Tongue (tissue), 2 donors: Measurements from ENCODE around the gene PTPN5. TPM values are rescaled to one million over a fixed set of nuclear protein-coding genes. Genes with fewer than 3 reads are reported as not detected.

ENCODE experiments used
- DNase-seq: peaks from one replicate; pipeline ENCODE4 v3.0.0-alpha.2; 2015
- total RNA-seq: library from RNA; depleted of rRNA; stranded (reverse); fragments of >200 nt; gene quantifications from one replicate; pipeline ENCODE4 v1.2.3, GENCODE V29; 2014

The PTPN5 gene
- total RNA-seq, 1 donor from 2014 or later: 0.62 TPM

DNA sequence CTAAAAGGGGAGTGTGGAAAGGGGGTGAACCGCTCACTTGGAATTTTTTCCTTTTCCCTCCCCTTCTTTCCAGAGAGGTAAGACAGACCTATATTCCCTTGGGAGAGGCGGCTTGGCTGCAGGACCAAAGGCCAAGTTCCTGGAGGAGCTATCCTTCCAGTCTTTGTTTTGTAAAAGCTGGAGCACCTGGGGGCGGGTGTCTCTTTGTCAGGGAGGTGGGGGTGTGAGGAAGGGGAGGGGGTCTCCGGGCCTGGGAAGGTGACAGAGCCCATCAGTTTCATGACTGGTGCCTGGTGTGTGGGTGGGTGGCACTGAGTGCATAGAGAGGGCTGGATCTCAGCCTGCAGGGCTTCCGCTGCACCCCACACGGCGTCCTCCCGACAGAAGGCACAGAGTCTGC, 18.5 kb downstream of the PTPN5 start:
- no peak for DNase-seq

DNA sequence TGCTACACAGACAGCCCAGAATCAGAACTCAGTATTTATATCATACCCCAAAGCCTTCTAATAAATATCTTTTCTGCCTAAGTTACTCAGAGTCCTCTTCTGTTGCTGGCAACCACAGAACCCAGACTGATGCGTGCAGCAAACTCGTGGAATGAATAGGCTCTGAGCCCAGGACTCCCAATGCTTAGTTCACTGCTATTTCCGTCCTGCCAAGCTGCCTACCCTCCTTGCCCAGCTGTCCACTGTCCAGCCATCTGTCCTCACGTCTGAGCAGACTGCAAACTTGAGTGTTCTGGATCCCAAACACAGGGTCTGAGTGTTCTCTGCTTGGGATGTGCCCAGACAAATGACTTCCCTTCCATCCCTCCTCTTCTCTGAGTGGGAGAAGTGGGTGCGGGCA, 19.4 kb downstream of the PTPN5 start:
- peak; percentile 32 for DNase-seq

GRCh38 chr11:18771266-18772035, 20.1 kb downstream of the PTPN5 start:
- no peak for DNase-seq

GRCh38 chr11:18770479-18771125, 21.0 kb downstream of the PTPN5 start:
- no peak for DNase-seq

DNA sequence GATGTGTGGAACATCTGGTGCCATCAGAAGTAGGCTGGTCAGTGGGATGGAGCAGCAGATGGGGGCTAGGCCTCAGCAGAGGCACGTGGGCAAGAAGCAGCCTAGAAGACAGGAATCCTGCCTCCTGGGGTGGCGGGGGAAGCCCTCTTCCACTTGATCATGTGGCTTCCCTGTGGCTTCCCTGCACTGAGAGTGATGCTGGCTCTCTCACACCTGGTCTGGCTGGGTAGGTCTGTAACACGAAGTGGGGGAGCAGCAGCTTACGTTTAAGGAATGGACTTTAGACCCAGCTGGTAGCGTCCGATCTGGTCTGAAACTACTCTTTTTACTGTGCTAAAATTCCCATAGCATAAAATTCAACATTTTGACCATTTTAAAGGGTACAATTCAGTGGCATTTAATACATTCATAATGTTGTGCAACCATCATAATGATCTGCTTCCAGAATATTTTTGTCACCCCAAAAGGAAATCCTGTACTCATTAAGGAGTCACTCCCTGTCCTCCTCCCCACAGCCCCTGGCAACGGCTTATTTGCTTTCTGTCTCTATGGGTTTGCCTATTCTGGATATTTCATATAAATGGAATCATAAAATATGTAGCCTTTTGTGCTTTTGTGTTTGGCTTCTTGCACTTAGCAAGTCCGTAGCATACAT, 21.7 kb downstream of the PTPN5 start:
- DNase-seq: no peak

DNA sequence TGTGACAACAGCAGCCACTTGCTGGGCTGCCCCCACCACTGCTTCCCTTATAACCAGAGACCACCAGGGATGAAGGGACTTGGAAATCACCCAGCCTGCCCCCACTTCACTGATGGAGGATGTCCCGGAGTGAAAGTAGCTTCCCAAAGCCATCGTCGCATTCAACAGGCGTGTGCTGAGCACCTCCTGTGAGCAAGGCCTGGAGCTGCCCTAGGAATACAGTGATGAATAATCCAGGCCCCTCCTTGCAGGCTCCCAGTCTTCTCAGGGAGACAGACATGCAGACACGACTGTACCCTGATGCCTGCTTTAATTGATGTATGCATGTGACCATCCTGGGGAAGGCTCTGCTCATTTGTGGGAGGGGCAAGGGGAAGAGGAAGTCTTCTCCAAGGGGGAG, 22.6 kb downstream of the PTPN5 start:
- no peak for DNase-seq

DNA sequence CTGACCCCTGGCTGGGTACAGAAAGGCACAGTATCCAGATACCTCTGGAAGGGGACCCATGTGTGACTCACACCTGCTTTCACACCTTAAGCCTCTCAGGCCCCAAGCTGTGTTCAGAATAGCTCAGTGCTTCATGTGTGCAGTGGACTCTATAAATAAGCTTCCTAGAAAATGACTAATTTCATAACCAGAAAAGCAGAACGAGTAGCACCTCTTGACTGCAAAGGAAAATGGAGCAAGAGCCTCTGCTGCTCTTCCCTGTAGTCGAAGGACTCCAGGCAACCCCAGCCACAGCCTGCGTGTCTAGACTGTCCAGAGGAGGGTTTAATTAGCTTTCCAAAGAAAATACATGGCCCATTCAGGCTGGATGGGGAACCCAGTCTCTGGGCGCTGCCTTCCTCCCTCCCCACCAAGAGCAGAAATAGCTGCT, 23.1 kb downstream of the PTPN5 start:
- no peak for DNase-seq

DNA sequence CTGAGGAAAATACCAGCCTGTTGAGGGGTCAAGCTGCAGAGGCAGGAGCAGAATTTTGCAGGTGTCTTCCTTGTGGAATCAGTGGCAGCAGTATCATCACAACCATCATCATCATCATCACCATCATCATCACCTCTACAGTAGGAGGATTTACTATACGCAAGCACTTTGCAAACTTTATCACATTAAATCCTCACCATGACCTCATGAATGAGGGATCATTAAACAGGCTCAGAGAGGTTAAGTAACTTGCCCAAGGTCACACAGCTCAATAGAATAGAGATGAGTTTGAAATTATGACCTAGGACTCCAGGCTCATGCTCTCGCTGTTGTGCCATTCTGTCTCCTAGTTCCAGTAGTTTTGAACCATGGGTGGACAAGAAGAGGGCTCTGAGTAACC, 25.6 kb downstream of the PTPN5 start:
- DNase-seq: no peak

DNA sequence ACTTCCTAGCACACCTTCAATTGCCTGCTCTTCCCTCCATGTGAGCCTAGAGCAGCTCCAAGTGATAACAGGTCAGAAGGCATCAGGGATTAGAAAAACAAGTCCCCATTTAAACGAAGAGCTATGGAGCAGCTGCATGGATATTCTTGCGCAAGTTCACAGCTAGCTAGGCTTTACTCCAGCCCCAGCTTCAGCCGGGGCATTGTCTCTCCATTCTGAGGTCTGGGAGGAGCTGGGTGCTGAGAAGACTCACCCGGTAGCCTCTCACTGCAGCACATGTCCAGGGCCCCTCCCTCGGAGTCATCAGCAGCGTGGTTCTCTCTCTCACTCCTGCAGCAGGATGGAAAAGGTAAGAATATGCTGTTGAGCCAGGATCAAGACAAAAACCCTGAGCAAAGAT, 26.0 kb downstream of the PTPN5 start:
- no peak for DNase-seq

DNA sequence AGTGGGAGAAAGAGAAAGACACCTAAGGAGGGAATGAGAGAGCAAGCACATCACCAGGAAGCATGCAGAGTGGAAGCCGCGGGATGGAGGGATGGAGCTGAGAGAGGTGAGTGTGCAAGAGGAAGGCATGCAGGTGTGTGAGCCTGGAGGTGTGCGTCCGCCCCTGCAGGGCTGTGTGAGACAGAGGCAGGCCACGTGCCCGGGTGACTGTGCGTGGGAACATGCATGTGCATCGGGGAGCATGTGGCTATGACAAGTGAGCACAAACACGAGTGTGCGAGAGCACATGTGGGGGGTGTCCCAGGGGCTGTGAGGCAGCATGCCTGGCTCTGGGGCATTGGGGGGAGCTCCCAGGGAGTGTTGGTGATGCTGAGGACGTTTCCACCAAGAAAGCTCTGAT, 29.9 kb downstream of the PTPN5 start:
- no peak for DNase-seq

DNA sequence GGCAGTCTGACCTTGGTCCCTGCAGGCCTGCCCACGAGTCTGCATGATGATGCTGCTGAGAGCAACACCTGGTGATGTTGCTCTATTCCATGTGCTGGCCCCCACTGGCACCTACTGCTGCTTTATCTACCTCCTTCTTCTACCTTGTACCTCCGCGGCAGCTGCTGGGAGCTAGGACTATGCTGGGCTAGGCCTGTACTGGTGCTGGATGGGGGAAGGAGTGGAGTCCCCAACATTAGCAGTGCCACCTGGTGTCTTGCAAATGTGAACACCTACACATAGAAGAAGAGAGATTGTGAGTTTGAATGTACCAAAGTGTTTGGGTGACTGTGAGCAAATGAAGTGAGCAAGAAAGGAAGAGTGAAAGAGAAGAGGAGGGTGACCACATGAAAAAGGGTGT, 30.5 kb downstream of the PTPN5 start:
- no peak for DNase-seq

GRCh38 chr11:18757811-18758210, 33.8 kb downstream of the PTPN5 start:
- no peak for DNase-seq

DNA sequence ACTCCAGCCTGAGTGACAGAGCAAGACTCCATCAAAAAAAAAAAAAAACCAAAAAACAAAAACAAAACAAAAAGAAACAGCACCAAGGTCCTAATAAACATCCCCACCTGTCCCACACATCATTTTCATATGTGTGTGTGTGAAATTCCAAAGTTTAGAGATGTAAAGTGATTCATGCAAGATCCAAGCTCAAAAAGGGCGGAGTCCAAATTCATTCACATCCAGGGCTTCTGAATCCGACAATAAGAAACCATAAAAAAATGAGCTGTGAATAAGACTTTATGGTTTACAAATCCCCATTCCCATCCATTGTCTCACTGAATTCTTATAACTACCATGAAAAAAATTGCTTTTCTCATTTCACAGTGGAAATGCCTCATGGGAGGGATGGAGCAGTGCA, 34.7 kb downstream of the PTPN5 start:
- DNase-seq: no peak

DNA sequence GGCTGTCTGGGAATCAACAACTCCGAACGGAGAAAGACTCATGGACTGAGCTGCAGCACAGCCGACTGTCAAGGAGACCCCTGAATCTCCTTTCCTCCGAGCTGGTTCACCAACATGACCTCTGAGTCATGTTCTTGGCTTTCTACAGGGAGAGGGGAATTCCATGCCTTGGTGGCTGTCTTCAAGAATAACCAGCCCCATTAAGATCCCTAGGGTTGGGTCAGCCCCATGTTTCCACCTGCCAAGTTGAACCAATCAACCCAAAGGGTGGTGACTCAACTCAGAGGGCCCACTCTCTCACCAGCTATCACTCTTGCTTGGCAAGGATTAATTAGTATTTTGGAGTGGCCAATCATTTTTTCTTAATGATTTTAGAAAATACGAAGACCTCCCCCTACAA, 37.3 kb downstream of the PTPN5 start:
- no peak for DNase-seq

DNA sequence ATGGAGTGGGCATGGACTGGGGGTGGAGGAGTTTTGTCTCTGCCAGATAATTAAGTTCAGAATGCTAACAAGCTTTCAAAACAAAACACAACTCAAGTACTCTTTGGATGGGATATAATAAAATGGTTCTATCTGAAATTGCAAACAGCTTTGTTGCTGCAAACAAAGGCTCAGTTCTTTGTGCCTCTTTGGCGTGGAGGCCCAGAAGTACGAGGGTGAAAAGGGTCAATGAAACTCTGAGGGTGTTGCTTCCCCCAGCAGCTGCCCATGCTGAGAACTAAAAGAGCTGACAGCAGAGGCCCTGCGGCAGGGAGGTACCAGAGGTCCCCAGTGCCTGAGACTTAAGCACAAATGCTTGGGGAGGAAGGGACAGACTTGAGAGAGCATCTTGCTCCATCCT, 39.1 kb downstream of the PTPN5 start:
- DNase-seq: no peak

DNA sequence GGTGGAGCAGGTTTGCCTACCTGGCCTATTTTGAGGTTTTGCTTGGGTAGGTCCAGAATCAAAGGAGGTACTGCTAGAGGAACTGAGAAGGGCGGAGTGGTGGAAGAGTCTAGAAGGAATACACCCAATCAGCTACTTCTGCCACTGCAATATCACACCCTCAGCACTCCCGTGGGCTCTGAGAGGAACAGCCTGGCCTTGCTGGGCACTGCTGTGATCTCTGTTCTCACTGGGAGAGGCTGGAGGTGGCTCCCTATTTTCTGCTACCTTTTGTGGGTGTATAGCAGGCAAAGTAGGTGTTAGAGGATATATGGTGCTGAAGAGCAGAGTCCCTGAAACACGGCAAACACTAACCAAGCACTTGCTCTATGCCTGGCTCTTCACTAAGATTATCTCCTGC, 40.7 kb downstream of the PTPN5 start:
- no peak for DNase-seq

DNA sequence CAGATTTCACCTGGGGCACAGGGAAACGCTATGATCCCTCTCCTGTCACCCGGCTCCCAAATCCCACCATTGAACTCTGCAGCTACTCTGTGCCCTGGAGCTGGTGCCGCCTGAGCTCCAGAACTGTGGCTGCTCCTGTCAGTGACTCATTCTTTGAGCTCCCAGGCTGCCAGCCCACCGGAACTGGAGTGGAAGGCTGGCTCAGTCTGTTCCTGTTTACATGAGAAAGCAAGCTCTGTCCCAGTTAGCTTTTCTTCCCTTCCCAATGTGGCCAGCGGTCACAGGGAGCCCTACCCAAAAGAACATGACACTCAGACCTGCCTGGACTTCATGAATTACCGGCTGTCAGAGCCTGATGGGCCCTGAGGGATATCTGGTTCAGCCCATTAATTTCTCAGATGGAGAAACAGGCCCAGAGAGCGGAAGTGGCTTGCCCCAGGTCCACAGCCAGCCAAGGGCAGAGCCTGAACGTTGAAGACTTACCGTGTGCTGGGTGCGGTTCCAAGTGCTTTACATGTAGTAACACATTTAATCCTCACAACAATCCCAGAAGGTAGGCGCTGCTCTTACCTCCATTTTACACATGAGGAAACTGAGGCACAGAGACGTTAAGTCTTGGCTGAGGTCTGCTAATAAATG, 41.8 kb downstream of the PTPN5 start:
- no peak for DNase-seq

- no peak for DNase-seq
Measured at GRCh38 chr11:18748766-18749365, 42.7 kb downstream of the PTPN5 start.

GRCh38 chr11:18745251-18745650, 46.3 kb downstream of the PTPN5 start:
- no peak for DNase-seq

DNA sequence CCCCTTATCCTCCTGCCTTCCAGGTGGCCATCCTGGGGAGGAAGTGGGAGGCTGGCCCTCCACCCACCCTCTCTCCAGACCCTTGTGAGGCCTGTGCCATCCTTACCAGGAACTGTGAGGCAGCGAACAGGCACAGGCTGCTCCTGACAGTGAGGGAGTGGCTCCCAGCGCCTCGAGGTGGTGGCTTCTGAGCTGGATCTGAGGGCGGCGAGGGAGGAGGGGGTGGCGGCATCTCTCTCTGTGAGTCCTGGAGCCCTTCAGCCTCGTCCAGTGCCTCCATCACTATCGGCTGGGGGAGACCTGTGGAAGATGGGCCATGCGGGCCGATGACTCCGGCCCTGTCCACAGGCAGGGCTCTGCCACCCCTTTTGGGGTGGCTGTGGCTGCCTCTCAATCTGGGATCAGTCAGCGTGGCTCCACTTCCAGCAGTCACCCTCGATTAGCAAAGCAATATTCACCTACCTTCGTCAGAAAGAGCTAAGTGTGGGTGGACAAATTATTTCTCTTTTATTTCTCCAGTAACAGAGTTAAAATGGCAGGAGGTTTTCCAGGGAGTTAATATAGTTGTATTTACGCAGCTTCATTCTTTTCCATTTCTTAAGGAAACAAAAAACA, 47.6 kb downstream of the PTPN5 start:
- DNase-seq: no peak

DNA sequence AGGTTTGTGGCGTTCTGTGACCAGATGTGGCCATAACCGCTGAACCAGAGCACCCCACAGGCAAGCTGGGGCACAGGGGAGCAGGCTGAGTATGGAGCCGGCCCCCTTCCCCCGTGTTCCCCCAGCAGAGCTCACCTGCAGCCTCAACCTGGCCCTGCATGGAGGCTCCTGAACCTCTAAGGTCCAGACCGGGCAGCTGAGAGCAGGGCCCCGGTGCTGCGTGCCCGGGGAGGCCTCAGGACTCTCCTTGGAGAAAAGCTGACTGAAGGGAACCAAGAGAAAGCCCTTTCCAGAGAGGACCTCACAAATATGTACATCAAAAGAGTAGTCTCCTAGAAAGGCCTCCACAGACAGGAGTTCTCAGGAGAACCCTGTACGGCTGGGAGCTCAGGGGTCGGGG, 48.2 kb downstream of the PTPN5 start:
- no peak for DNase-seq

DNA sequence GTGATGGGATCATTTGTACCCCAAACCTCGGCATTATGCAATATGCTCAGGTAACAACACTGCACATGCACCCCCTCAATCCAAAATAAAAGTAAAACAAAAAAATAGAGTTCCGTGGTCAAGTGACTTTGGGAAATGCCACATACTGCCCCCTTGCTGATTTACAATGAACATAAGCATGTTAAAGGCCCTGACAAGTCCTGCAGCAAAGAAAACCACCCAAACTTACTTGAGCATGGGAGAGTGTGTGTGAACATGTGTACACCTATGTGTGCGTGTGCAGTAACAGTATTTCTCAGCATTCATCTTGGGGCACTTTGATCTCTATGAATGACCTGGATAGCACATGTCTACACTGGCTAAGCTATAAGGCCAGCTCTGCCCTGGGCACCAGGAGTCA, 49.8 kb downstream of the PTPN5 start:
- DNase-seq: no peak
